B cell (primary cell): ENCODE measurements around the gene PEX14. TPM values are rescaled to one million over a fixed set of nuclear protein-coding genes. Genes with fewer than 3 reads are reported as not detected.
A peak's percentile ranks its signal among the peaks of the same experiment; 100 is the strongest.
"Not testable (repeated sequence)": the region's sequence is repeated elsewhere in the genome, so short reads cannot be mapped to it uniquely, and the experiment has no call there.

Experiments used
- ATAC-seq: fragments of 200-7000 bp; cut with Tn5 transposase; one replicate; pipeline ENCODE4 v1.10.0; 2021; ENCODE audit warnings: low read depth, mild to moderate bottlenecking, moderate number of reproducible peaks, moderate library complexity
- CTCF ChIA-PET: fragments of 350-600 bp; sonication (Branson Sonifier 250); formaldehyde crosslinking; loops from one replicate; lab custom pipeline; 2021; ENCODE audit warnings: antibody characterized with exemption, inconsistent platforms; lab: Charles Lee
- POLR2A ChIA-PET: fragments of 350-600 bp; sonication (Branson Sonifier 250); formaldehyde crosslinking; loops from one replicate; lab custom pipeline; 2021; ENCODE audit warnings: antibody characterized with exemption; lab: Charles Lee
- DNase-seq: peaks from one replicate; pipeline ENCODE4 v3.0.0; 2013
- H2AFZ ChIP-seq: 2 replicates; pipeline ENCODE4 v1.6.1; 2012; ENCODE audit warnings: mild to moderate bottlenecking, low read depth, low read length; ENCODE audit not compliant: insufficient read depth, poor library complexity, severe bottlenecking
- H3K27ac ChIP-seq, 2 donors: 1 replicate in 1 of 2; 2 replicates in 1 of 2; pipeline ENCODE4 v1.5.1; 2012 to 2013; ENCODE audit warnings: low read length in 2 of 2, mild to moderate bottlenecking in 2 of 2, moderate library complexity in 1 of 2
- H3K27me3 ChIP-seq, 4 experiments: fragments of 200-600 bp in 1 of 4; sonication (generic) in 1 of 4; replicated peaks in 1 of 4; 1 replicate in 2 of 4; 2 replicates in 2 of 4; pipeline versions ENCODE4 v1.6.1 to v1.7.0; 2013 to 2016; ENCODE audit warnings: low read length in 3 of 4, mild to moderate bottlenecking in 2 of 4, mixed read lengths in 1 of 4, moderate library complexity in 1 of 4; ENCODE audit not compliant: insufficient read depth in 4 of 4, control insufficient read depth in 3 of 4; ENCODE audit errors: control extremely low read depth in 1 of 4
- H3K36me3 ChIP-seq, 2 experiments: replicated peaks in 1 of 2; 1 replicate in 1 of 2; 2 replicates in 1 of 2; pipeline versions ENCODE4 v1.6.1 to v1.7.1; 2013; ENCODE audit warnings: low read length in 1 of 2; ENCODE audit not compliant: insufficient read depth in 2 of 2, control insufficient read depth in 1 of 2; ENCODE audit errors: control extremely low read depth in 1 of 2, extremely low read depth in 1 of 2
- H3K4me1 ChIP-seq, 2 donors: fragments of 200-600 bp in 1 of 2; sonication (generic) in 1 of 2; 1 replicate in 1 of 2; 2 replicates in 1 of 2; pipeline versions ENCODE4 v1.5.1 to v1.6.1; 2013 to 2017; ENCODE audit warnings: low read length in 2 of 2; ENCODE audit not compliant: control insufficient read depth in 2 of 2, insufficient read depth in 2 of 2
- H3K4me2 ChIP-seq: replicated peaks from 2 replicates; pipeline ENCODE3; 2012; ENCODE audit warnings: mild to moderate bottlenecking, low read depth, low read length; ENCODE audit not compliant: poor library complexity, severe bottlenecking
- H3K4me3 ChIP-seq, 5 experiments: fragments of 200-600 bp in 1 of 5; sonication (generic) in 1 of 5; 1 replicate in 3 of 5; 2 replicates in 2 of 5; pipeline versions ENCODE4 v1.5.1 to v1.7.0; 2011 to 2016; ENCODE audit warnings: low read length in 4 of 5, mild to moderate bottlenecking in 4 of 5, low read depth in 2 of 5, control low read depth in 1 of 5, moderate library complexity in 1 of 5; ENCODE audit not compliant: insufficient read depth in 1 of 5; ENCODE audit errors: control extremely low read depth in 1 of 5, extremely low read depth in 1 of 5
- H3K79me2 ChIP-seq: fragments of 200-600 bp; sonication (generic); one replicate; pipeline ENCODE4 v1.6.0; 2016; ENCODE audit warnings: low read length; ENCODE audit not compliant: control insufficient read depth, insufficient read depth
- H3K9ac ChIP-seq: fragments of 200-600 bp; sonication (generic); 2 replicates; pipeline ENCODE4 v1.6.1; 2017; ENCODE audit warnings: mild to moderate bottlenecking, low read length, moderate library complexity
- H3K9me3 ChIP-seq, 3 donors: one replicate each; pipeline versions ENCODE4 v1.6.1 to v1.7.1; 2013; ENCODE audit warnings: low read length in 2 of 3; ENCODE audit not compliant: control insufficient read depth in 2 of 3, insufficient read depth in 1 of 3; ENCODE audit errors: control extremely low read depth in 1 of 3
- H4K20me1 ChIP-seq: 2 replicates; pipeline ENCODE4 v1.6.0; 2012; ENCODE audit warnings: mild to moderate bottlenecking, low read length; ENCODE audit not compliant: insufficient read depth, control insufficient read depth, poor library complexity, severe bottlenecking
- H3K27ac Mint-ChIP-seq: one replicate; pipeline ENCODE4 v1.8.0; 2021; ENCODE audit warnings: mixed read lengths
- H3K27me3 Mint-ChIP-seq: one replicate; pipeline ENCODE4 v1.8.0; 2021; ENCODE audit warnings: mixed read lengths
- H3K4me1 Mint-ChIP-seq: one replicate; pipeline ENCODE4 v1.8.0; 2021; ENCODE audit warnings: mixed read lengths
- H3K4me3 Mint-ChIP-seq: one replicate; pipeline ENCODE4 v1.8.0; 2021; ENCODE audit warnings: mixed read lengths
- H3K9me3 Mint-ChIP-seq: one replicate; pipeline ENCODE4 v1.8.0; 2022; ENCODE audit warnings: mixed read lengths; ENCODE audit not compliant: insufficient read depth
- EZH2 ChIP-seq: IDR thresholded peaks from 2 replicates; pipeline ENCODE4 v1.6.1; 2012; ENCODE audit warnings: borderline replicate concordance, low read depth, mild to moderate bottlenecking, moderate library complexity, low read length; ENCODE audit not compliant: insufficient read depth, poor library complexity, severe bottlenecking
- WGBS: methylation state at CpG from one replicate; pipeline ENCODE4 v1.1.5; 2013; ENCODE audit warnings: missing lambda C conversion rate; ENCODE audit not compliant: insufficient coverage; 5-methylcytosine and 5-hydroxymethylcytosine counted together
- intact Hi-C: fragments of 100-400 bp; cut with micrococcal nuclease; formaldehyde crosslinking; loops from one replicate; pipeline ENCODE4 v1.10.0; 2022
- polyA plus RNA-seq: library from polyadenylated mRNA; depleted of rRNA; stranded (reverse); fragments of >200 nt; gene quantifications from 2 replicates; pipeline ENCODE4 v1.2.3, GENCODE V29; 2012
- total RNA-seq, 2 donors: library from RNA; stranded (reverse); fragments of 120-200 nt in 1 of 2; gene quantifications; 1 replicate in 1 of 2; 2 replicates in 1 of 2; pipeline versions ENCODE4 v1.2.3 to v1.2.4, GENCODE V29; 2013 to 2022
- TF ChIP-seq, protein P1 (sequence below): fragments of 200-600 bp; IDR thresholded peaks from one replicate; pipeline ENCODE4 v1.8.0; 2022; ENCODE audit warnings: antibody characterized with exemption, mild to moderate bottlenecking

Gene PEX14
- total and polyA plus RNA-seq, 2 donors (not counting 1 experiment from before 2014, with no cell fraction given) = 14.1 to 19.3 TPM

- Histone ChIP-seq H3K27me3 (no peaks in the 10 kb centered on the region), H3K9ac (peak overlapping the region; percentile 74), H3K4me1 (peaks cover 34 to 44% of the 10 kb centered on the region in 2 donors), H2AFZ (peak overlapping the region; percentile 94), H3K36me3 (peaks cover 3 to 8% of the 10 kb centered on the region in 2 experiments), H4K20me1 (no peaks in the 10 kb centered on the region), H3K79me2 (peaks cover 44% of the 10 kb centered on the region), H3K4me3 (peak overlapping the region; percentile 30 to 80 (median 77)), H3K9me3 (peaks cover 0 to 7% (median 0%) of the 10 kb centered on the region in 3 donors), H3K27ac (peak overlapping the region; percentile 38 to 60), H3K4me2 (peak overlapping the region; percentile 88)
- no peaks in the 10 kb centered on the region for H3K9me3 Mint-ChIP-seq
- DNase-seq (no peak), ATAC-seq (no peak)
- H3K4me1 Mint-ChIP-seq = peaks cover 49% of the 10 kb centered on the region
- 79% methylated on average over 19 of the region's 23 CpGs for WGBS
- H3K27ac Mint-ChIP-seq = peak overlapping the region; percentile 84
- no peaks in the 10 kb centered on the region for H3K27me3 Mint-ChIP-seq
- H3K4me3 Mint-ChIP-seq = peak overlapping the region; percentile 87
- no peak for TF ChIP-seq EZH2
- TF ChIP-seq, protein P1, sequence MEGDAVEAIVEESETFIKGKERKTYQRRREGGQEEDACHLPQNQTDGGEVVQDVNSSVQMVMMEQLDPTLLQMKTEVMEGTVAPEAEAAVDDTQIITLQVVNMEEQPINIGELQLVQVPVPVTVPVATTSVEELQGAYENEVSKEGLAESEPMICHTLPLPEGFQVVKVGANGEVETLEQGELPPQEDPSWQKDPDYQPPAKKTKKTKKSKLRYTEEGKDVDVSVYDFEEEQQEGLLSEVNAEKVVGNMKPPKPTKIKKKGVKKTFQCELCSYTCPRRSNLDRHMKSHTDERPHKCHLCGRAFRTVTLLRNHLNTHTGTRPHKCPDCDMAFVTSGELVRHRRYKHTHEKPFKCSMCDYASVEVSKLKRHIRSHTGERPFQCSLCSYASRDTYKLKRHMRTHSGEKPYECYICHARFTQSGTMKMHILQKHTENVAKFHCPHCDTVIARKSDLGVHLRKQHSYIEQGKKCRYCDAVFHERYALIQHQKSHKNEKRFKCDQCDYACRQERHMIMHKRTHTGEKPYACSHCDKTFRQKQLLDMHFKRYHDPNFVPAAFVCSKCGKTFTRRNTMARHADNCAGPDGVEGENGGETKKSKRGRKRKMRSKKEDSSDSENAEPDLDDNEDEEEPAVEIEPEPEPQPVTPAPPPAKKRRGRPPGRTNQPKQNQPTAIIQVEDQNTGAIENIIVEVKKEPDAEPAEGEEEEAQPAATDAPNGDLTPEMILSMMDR = no peak
- CTCF ChIA-PET = interaction anchor here (3.4 kb wide), 1 partner anchor 22 kb away, joined by 14 read pairs; no protein-coding TSS in a partner anchor
- intact Hi-C loops = loop anchor here (5.0 to 10.0 kb wide), 3 partner anchors 531 to 1332 kb away; partner anchors contain the start of genes CLCN6, LZIC, MTHFR and NMNAT1
- POLR2A ChIA-PET = interaction anchor here (0.9 kb wide), 1 partner anchor 43 kb away, joined by 3 read pairs; the partner anchor contains the start of gene CENPS
Measured at GRCh38 chr1:10473145-10473765, 1.5 kb upstream of the PEX14 start.

GRCh38 chr1:10474309-10474612, 489 bp upstream of the PEX14 start:
- ATAC-seq, H3K36me3 ChIP-seq, H3K9me3 ChIP-seq, H3K27me3 Mint-ChIP-seq, DNase-seq, H3K27me3 ChIP-seq, H4K20me1 ChIP-seq, H3K9me3 Mint-ChIP-seq: not testable (repeated sequence)
- POLR2A ChIA-PET = interaction anchor here (1.3 kb wide), 1 partner anchor 75 kb away, joined by 5 read pairs; the partner anchor contains the start of gene PGD
- Histone ChIP-seq H2AFZ (peak overlapping the region; percentile 76), H3K9ac (peak overlapping the region; percentile 73), H3K4me1 (peaks cover 34 to 44% of the 10 kb centered on the region in 2 donors), H3K79me2 (peaks cover 54% of the 10 kb centered on the region), H3K4me2 (peak overlapping the region; percentile 89), H3K27ac (peak overlapping the region in 1 of 2 donors; percentile 69), H3K4me3 (peak overlapping the region in 4 of 5 experiments; percentile 69 to 86 (median 75))
- intact Hi-C loops = loop anchor here (1.0 to 10.0 kb wide), 6 partner anchors 21 to 1331 kb away; partner anchors contain the start of genes CLCN6, CTNNBIP1, KIF1B and LZIC
- H3K4me1 Mint-ChIP-seq = peaks cover 49% of the 10 kb centered on the region
- peak overlapping the region; percentile 94 for H3K27ac Mint-ChIP-seq
- peak overlapping the region; percentile 98 for H3K4me3 Mint-ChIP-seq
- 99% methylated on average over 9 of the region's 10 CpGs for WGBS
- CTCF ChIA-PET = interaction anchor here (1.0 kb wide), 1 partner anchor 264 kb away, joined by 3 read pairs; the partner anchor contains the start of gene KIF1B
